NB4 (cell line): ENCODE measurements around the gene PALD1.

Experiments
- CTCF ChIP-seq: IDR thresholded peaks from one replicate; pipeline ENCODE4 v1.5.1; 2012; ENCODE audit warnings: low read depth, low read length
- MAX ChIP-seq: IDR thresholded peaks from 2 replicates; pipeline ENCODE4 v1.6.1; 2011; ENCODE audit warnings: low read depth, low read length
- POLR2A ChIP-seq: IDR thresholded peaks from 2 replicates; pipeline ENCODE4 v1.6.1; 2011; ENCODE audit warnings: mild to moderate bottlenecking; ENCODE audit not compliant: insufficient read length; ENCODE audit errors: extremely low read depth

- no peak for TF ChIP-seq CTCF
- TF ChIP-seq POLR2A: no peak
- no peak for TF ChIP-seq MAX
These were observed 107.1 kb downstream of the PALD1 start for GRCh38 chr10:70585578-70586169.
